Skeletal muscle satellite cell (primary cell): ENCODE results near the gene MYO18B.

Experiments used
- H3K27me3 ChIP-seq: 2 replicates; pipeline ENCODE4 v1.7.0; 2013; ENCODE audit warnings: low read length; ENCODE audit not compliant: control insufficient read depth, insufficient read depth
- H3K36me3 ChIP-seq: 2 replicates; pipeline ENCODE4 v1.7.0; 2013; ENCODE audit warnings: mild to moderate bottlenecking, control low read depth, low read length; ENCODE audit not compliant: insufficient read depth
- H3K4me1 ChIP-seq: 2 replicates; pipeline ENCODE4 v1.7.0; 2013; ENCODE audit warnings: low read length; ENCODE audit not compliant: control insufficient read depth, insufficient read depth
- H3K4me2 ChIP-seq: 2 replicates; pipeline ENCODE4 v1.7.0; 2013; ENCODE audit warnings: mild to moderate bottlenecking, low read length
- H3K4me3 ChIP-seq: 2 replicates; pipeline ENCODE4 v1.7.0; 2013; ENCODE audit warnings: low read length
- H3K9ac ChIP-seq: 2 replicates; pipeline ENCODE4 v1.7.0; 2013; ENCODE audit warnings: mild to moderate bottlenecking, low read depth, low read length, moderate library complexity
- H3K9me3 ChIP-seq: replicated peaks from 2 replicates; pipeline ENCODE4 v1.7.0; 2013; ENCODE audit warnings: mild to moderate bottlenecking, control low read depth, low read length

Gene MYO18B

DNA sequence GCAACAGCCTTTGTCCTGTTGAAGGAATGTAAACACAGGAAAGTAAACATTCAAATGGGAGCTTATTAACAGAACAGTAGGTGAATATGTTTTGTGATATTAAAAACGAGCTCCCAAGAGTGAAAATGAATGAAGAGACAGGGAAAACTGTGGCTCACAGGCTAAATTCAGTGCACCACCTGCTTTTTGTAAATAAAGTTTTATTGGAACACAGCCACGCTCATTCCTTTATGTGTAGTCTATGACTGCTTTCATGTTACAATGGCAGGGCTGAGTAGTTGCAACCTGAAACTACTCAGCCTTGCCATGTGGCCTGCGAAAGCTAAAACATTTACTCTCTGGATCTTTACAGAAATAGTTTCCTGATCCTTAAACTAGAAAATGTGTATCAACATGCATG lies 136.9 kb downstream of the MYO18B start:
- H3K9me3 ChIP-seq = no peaks in the 10 kb centered on the region
- H3K27me3 ChIP-seq = no peaks in the 10 kb centered on the region
- peaks cover 69% of the 10 kb centered on the region for H3K36me3 ChIP-seq
- H3K4me2 ChIP-seq = no peak overlapping the region
- no peak overlapping the region for H3K4me3 ChIP-seq
- H3K4me1 ChIP-seq = no peaks in the 10 kb centered on the region
- H3K9ac ChIP-seq = no peak overlapping the region

DNA sequence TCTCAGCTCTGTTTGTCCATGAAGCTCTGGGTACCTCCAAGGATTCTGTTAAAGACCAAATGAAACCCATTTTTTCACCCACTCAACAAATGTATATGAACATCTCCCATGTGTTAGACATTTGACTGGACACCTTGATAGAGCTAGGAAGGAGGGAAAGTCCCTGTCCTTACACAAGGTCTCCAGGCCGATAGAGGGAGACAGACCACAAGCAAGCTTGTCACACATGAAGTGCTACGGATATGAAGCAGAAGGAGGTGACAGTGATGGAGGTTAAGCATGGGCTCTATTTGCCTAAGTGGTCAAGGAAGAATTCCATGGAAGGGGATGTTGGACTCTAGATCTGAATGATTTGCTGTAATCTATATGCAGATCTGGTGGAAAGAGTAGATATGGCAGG lies 138.5 kb downstream of the MYO18B start:
- Histone ChIP-seq H3K4me1 (no peaks in the 10 kb centered on the region), H3K27me3 (no peaks in the 10 kb centered on the region), H3K4me2 (no peak overlapping the region), H3K9me3 (no peaks in the 10 kb centered on the region), H3K9ac (no peak overlapping the region), H3K36me3 (peaks cover 68% of the 10 kb centered on the region), H3K4me3 (no peak overlapping the region)

DNA sequence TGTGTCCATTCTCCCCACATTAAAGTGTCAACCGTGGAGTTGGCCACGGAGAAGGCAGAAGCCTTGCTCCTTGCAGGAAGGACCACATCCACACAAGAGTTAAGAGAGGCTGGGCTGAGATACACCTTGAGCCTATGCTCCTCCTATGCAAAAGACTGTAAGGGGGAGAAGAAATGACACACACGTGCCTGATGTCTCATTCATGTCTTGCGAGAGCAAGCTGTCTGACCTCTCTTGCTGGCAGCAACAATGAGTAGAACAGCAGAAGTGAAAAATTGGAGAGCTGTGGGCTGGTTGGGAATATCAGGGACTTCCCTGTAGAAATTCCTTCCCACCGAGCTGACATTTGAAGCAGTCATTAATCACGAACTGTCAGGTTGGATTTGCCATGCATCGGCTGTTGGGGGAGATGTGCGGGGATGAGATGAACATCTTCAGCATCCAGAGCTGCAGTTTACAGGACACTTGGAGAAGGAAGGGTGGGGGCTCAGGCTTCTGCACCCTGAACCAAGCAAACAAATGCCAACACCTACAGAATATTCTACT lies 139.3 kb downstream of the MYO18B start:
- Histone ChIP-seq H3K9ac (no peak overlapping the region), H3K4me1 (no peaks in the 10 kb centered on the region), H3K4me2 (no peak overlapping the region), H3K36me3 (peaks cover 63% of the 10 kb centered on the region), H3K27me3 (no peaks in the 10 kb centered on the region), H3K4me3 (no peak overlapping the region), H3K9me3 (no peaks in the 10 kb centered on the region)

DNA sequence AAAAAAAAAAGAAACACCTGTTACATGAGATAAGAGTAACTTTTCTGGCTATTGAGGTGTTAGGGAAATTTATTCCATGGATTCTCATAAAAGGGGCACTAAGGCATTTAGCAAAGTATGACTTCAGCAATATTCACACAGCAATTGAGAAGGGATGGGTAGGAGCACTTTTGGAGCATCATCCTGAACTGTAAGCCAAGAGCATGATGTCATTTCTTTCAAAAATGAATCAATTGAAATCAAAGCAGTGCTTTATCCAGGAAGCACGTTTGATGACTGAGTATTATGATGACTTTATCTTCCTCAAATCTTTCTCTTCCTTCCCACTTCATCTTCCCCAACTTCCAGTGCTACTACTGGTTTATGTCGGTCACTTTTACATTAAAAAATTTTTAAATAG lies 140.4 kb downstream of the MYO18B start:
- Histone ChIP-seq H3K4me2 (no peak overlapping the region), H3K27me3 (no peaks in the 10 kb centered on the region), H3K36me3 (peaks cover 55% of the 10 kb centered on the region), H3K4me3 (no peak overlapping the region), H3K9me3 (no peaks in the 10 kb centered on the region), H3K9ac (no peak overlapping the region), H3K4me1 (no peaks in the 10 kb centered on the region)

DNA sequence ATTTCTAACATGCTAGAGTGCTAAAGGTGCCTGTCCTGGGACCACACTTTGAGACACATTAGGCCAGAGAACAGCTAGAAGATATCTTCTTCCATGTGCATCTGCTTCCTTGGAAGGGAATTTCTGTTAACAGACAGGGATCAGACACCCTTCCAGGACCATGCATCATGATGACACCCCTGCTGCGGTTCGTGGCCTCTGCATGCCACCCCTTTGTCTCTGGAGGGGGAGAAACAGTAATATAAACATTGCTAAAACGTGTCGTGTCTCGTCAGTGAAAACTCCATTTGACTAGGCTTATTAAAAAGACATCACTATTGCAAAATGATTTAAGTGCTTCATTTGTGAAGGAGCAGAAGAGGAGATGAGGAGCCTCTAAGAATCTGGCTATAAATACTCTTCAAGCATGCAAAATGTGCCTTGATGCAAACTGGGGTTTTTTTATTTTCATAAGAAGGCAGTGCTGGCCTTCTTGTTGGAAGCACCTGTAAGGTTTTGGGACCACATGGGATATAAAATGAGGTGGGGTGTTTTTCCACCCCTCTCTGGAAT lies 141.6 kb downstream of the MYO18B start:
- no peaks in the 10 kb centered on the region for H3K27me3 ChIP-seq
- no peak overlapping the region for H3K4me2 ChIP-seq
- no peak overlapping the region for H3K4me3 ChIP-seq
- H3K9ac ChIP-seq = no peak overlapping the region
- no peaks in the 10 kb centered on the region for H3K4me1 ChIP-seq
- no peaks in the 10 kb centered on the region for H3K9me3 ChIP-seq
- H3K36me3 ChIP-seq = peaks cover 46% of the 10 kb centered on the region

DNA sequence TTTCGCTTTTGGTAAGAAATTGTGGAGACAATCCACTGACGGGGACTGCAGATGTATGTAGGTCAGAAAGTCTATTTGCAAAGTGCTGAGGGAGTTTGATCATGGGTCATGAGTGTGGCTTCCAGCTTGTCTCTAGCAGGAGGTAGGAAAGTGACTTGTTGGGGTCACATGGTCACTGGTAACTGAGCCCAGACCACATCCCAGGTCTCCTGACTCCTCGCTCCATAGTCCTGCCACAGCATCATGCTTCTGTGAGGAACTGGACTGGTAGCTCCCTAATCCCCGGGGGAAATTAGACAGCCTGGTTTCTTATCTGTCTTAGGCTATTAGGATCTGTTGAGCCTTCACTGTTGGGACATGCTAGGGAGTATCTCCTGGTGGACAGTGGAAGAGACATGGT lies 142.1 kb downstream of the MYO18B start:
- Histone ChIP-seq H3K4me1 (no peaks in the 10 kb centered on the region), H3K4me2 (no peak overlapping the region), H3K9ac (no peak overlapping the region), H3K9me3 (no peaks in the 10 kb centered on the region), H3K36me3 (peaks cover 40% of the 10 kb centered on the region), H3K27me3 (no peaks in the 10 kb centered on the region), H3K4me3 (no peak overlapping the region)

DNA sequence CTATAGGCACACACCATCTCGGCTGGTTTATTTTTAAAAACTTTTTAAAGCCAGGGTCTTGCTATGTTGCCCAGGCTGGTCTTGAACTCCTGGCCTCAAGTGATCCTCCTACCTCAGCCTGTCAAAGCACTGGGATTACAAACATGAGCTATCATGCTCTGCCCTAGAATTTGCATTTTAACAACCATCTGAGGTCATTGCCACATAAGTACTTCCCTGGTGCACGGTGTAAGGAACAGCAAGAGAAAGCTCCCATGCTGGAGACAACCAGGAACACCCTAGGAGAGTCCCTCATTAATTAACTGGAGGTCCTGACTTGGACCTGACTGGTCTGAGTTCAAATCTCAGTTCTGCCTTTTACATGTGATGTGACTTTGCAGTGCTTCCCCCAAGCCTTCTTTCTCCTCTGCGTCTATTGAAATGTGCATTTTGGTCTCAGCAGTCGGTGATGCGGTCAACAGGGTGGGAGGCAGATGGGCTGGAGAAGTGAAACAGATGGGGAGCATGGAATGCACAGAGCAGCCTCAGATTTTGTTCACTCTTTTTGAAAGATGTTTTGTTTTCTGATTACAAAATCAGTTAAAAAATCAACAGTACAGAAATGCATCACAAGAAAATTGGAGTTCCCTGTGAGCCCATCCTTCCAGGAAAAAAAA lies 146.5 kb downstream of the MYO18B start:
- H3K27me3 ChIP-seq = no peaks in the 10 kb centered on the region
- H3K36me3 ChIP-seq = peaks cover 29% of the 10 kb centered on the region
- no peaks in the 10 kb centered on the region for H3K9me3 ChIP-seq

DNA sequence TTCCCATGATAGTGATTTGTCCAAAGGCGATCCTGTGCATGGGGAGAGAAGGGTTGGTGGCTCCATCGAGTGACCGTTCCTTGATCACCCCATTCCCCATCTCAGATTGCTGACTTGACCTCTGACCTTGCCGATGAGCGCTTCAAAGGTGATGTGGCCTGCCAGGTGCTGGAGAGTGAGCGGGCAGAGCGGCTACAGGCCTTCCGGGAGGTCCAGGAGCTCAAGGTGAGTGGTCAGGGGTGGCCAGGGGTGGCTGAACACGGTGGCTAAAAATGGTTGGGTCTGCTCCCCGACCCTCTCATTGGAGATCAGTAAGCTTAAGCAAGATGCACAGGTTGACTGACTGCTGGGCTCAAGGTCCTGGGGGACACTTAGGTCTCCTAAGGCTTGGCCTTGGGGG lies 148.7 kb downstream of the MYO18B start:
- peaks cover 28% of the 10 kb centered on the region for H3K36me3 ChIP-seq
- no peaks in the 10 kb centered on the region for H3K4me1 ChIP-seq
- H3K4me3 ChIP-seq = no peak overlapping the region
- H3K9me3 ChIP-seq = no peaks in the 10 kb centered on the region
- no peaks in the 10 kb centered on the region for H3K27me3 ChIP-seq
- no peak overlapping the region for H3K9ac ChIP-seq
- H3K4me2 ChIP-seq = no peak overlapping the region

More for the DNA sequence above, 146.5 kb downstream of the MYO18B start:
- no peak overlapping the region for H3K4me2 ChIP-seq
- H3K4me1 ChIP-seq = no peaks in the 10 kb centered on the region
- no peak overlapping the region for H3K9ac ChIP-seq
- no peak overlapping the region for H3K4me3 ChIP-seq

DNA sequence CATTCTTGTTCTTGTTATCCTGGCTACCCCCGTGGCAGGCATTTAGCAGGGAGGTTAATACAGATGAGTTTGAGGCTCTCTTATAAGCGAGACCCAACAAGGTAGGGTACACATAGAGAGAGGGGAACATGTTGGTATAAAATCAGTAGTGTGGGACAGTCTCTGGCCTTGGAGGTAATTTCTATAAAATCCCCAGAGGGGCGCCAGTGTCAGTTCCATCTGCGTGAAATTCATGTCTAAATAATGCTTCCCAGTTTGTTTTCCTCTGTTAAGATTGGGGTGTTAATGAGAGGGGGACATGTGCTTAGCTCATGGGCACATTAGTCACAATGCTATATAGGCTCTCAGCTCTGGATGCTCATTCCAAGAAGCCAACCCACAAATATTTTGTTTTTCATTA lies 150.7 kb downstream of the MYO18B start:
- H3K9me3 ChIP-seq = no peaks in the 10 kb centered on the region
- no peak overlapping the region for H3K4me3 ChIP-seq
- H3K27me3 ChIP-seq = no peaks in the 10 kb centered on the region
- no peaks in the 10 kb centered on the region for H3K4me1 ChIP-seq
- H3K4me2 ChIP-seq = no peak overlapping the region
- H3K36me3 ChIP-seq = peaks cover 47% of the 10 kb centered on the region
- no peak overlapping the region for H3K9ac ChIP-seq

DNA sequence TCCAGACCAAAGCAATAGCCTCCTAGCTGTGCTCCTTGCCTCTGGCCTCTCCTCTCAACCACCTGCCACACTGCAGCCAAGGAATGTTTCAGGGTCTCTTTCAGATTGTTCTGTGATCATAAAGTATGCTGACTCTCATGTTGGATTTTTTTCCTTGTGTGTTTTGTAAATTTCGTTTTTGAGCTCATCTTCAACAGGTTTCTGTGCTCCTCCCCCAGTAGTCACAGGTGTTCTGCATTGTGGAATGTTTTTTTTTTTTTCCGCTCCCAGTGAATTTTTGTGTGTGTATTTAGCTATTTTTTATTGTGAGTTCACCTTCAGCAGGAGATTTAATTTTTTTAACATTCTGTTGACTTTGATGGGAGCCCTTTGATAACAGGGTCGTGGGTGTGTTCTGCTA lies 153.7 kb downstream of the MYO18B start:
- peaks cover 73% of the 10 kb centered on the region for H3K36me3 ChIP-seq
- H3K4me2 ChIP-seq = no peak overlapping the region
- H3K4me1 ChIP-seq = no peaks in the 10 kb centered on the region
- no peak overlapping the region for H3K9ac ChIP-seq
- no peaks in the 10 kb centered on the region for H3K9me3 ChIP-seq
- no peak overlapping the region for H3K4me3 ChIP-seq
- H3K27me3 ChIP-seq = no peaks in the 10 kb centered on the region

DNA sequence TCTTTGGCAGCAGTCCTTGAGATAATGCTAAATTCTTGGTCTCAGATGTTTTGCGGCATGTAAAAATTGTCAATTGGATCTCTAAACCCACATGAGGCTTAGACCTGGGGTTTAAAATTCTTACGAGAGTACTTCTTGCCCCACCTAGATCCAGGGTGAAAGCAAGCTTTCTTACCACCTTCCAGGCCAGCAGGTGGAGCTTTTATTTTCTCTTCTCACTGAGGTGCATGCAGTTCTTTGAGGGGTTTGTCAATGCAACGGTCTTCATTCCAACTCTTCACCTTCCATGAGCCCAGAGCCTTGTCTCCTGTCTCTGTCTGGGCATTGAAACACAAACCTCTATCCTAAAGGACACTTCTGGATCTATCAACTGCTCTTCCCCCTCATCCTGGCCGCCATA lies 154.1 kb downstream of the MYO18B start:
- H3K27me3 ChIP-seq = no peaks in the 10 kb centered on the region
- no peak overlapping the region for H3K4me2 ChIP-seq
- peaks cover 75% of the 10 kb centered on the region for H3K36me3 ChIP-seq
- no peaks in the 10 kb centered on the region for H3K9me3 ChIP-seq
- H3K4me1 ChIP-seq = no peaks in the 10 kb centered on the region
- no peak overlapping the region for H3K4me3 ChIP-seq
- no peak overlapping the region for H3K9ac ChIP-seq

DNA sequence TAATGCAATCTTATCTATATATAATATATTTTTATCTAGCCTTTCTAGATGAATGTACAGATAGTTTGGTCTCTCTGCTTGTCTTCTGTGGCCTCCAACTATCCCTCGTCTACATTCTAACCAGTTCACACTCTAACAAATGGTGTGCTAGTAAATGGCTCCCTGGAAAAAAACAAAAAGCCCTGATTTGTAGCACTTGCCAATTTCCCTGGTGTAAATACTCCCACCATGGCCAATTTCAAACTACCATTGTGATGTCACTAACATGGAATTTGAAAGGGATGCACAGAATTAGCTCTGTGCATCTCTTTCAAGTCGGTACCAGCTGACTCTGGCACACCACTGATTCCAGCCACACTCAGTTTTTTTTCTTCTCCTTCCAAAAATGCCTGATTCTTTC lies 154.6 kb downstream of the MYO18B start:
- Histone ChIP-seq H3K9me3 (no peaks in the 10 kb centered on the region), H3K27me3 (no peaks in the 10 kb centered on the region), H3K4me3 (no peak overlapping the region), H3K9ac (no peak overlapping the region), H3K4me1 (no peaks in the 10 kb centered on the region), H3K36me3 (peaks cover 76% of the 10 kb centered on the region), H3K4me2 (no peak overlapping the region)
